A673 (cell line): ENCODE results near the gene SPG11. TPM values are rescaled to one million over a fixed set of nuclear protein-coding genes. Genes with fewer than 3 reads are reported as not detected.

Experiments
- BruUV-seq: library from RNA; stranded (reverse); fragments of 400-500 nt; replicated peaks from 2 replicates; lab custom pipeline; 2021; lab: Mats Ljungman, UMichigan
- CTCF ChIA-PET: fragments of 300-600 bp; sonication (Branson Sonifier 250); formaldehyde crosslinking; loops from one replicate; lab custom pipeline; 2022; ENCODE audit warnings: antibody characterized with exemption; lab: Charles Lee
- POLR2A ChIA-PET: fragments of 300-600 bp; sonication (Branson Sonifier 250); formaldehyde crosslinking; loops from one replicate; lab custom pipeline; 2022; ENCODE audit warnings: antibody characterized with exemption; ENCODE audit not compliant: low non-redundant PET; lab: Charles Lee
- DNase-seq: peaks from one replicate; pipeline ENCODE4 v3.0.0-alpha.2; 2015; ENCODE audit warnings: low spot score
- H3K27ac ChIP-seq: fragments of 200-600 bp; sonication (generic); 2 replicates; pipeline ENCODE4 v1.5.1; 2016; ENCODE audit warnings: mixed run types, low read depth, mild to moderate bottlenecking, mixed read lengths, antibody characterized with exemption, low read length; ENCODE audit not compliant: poor library complexity, severe bottlenecking
- H3K27me3 ChIP-seq: fragments of 200-600 bp; sonication (generic); replicated peaks from 2 replicates; pipeline ENCODE4 v1.6.1; 2017; ENCODE audit warnings: mixed run types, low read depth, mild to moderate bottlenecking, mixed read lengths, antibody characterized with exemption, low read length; ENCODE audit not compliant: insufficient read depth, poor library complexity
- H3K36me3 ChIP-seq: fragments of 200-600 bp; sonication (generic); 2 replicates; pipeline ENCODE4 v1.6.1; 2016; ENCODE audit warnings: mixed run types, mild to moderate bottlenecking, mixed read lengths, antibody characterized with exemption, low read length; ENCODE audit not compliant: insufficient read depth, poor library complexity, severe bottlenecking
- H3K4me1 ChIP-seq: fragments of 200-600 bp; sonication (generic); 2 replicates; pipeline ENCODE4 v1.6.1; 2017; ENCODE audit warnings: mixed run types, mild to moderate bottlenecking, mixed read lengths, antibody characterized with exemption, low read length; ENCODE audit not compliant: insufficient read depth, poor library complexity, severe bottlenecking
- H3K4me3 ChIP-seq: fragments of 200-600 bp; sonication (generic); 2 replicates; pipeline ENCODE4 v1.5.1; 2016; ENCODE audit warnings: low read depth, mixed run types, mild to moderate bottlenecking, mixed read lengths, low read length; ENCODE audit not compliant: poor library complexity, severe bottlenecking
- H3K9me3 ChIP-seq: fragments of 200-600 bp; sonication (generic); 2 replicates; pipeline ENCODE4 v1.6.1; 2016; ENCODE audit warnings: mixed run types, low read depth, mild to moderate bottlenecking, mixed read lengths, antibody characterized with exemption, low read length; ENCODE audit not compliant: poor library complexity, severe bottlenecking
- EZH2 ChIP-seq: fragments of 200-600 bp; sonication (generic); IDR thresholded peaks from 2 replicates; pipeline ENCODE4 v1.6.1; 2017; ENCODE audit warnings: borderline replicate concordance, low read depth, mild to moderate bottlenecking, mixed read lengths, antibody characterized with exemption, low read length; ENCODE audit not compliant: poor library complexity, severe bottlenecking
- intact Hi-C: fragments of 100-400 bp; cut with micrococcal nuclease; formaldehyde crosslinking; loops from one replicate; pipeline ENCODE4 v1.10.0; 2022; ENCODE audit not compliant: unreplicated experiment
- total RNA-seq: library from RNA; stranded (reverse); gene quantifications from 2 replicates; pipeline ENCODE4 v1.2.3, GENCODE V29; 2021
- TF ChIP-seq, protein P1 (sequence below): fragments of 300-800, 200-600 bp; sonication (generic); conservative IDR thresholded peaks from 2 replicates; pipeline ENCODE4 v1.5.1; 2017; ENCODE audit warnings: low read depth, mild to moderate bottlenecking, antibody characterized with exemption, low read length, moderate library complexity, mixed read lengths

Gene SPG11
- total RNA-seq, 1 experiment from 2014 or later: 55.4 TPM

DNA sequence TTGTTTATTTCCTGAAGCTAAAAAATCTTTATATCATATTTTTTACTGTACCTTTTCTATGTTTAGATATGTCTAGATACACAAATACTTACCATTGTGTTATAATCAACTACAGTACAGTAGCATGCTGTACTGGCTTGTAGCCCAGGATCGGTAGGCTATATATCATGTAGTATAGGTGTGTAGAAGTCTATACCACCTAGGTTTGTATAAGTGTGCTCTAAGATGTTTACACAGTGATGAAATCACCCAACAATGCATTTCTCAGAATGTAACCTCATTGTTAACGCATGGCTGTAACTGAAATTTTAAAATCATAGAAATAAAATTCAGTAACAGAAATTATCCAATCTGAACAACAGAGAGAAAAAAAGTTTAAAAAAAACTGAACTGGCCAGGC lies 83.4 kb downstream of the SPG11 start:
- TF ChIP-seq EZH2: no peak
- TF ChIP-seq, protein P1, sequence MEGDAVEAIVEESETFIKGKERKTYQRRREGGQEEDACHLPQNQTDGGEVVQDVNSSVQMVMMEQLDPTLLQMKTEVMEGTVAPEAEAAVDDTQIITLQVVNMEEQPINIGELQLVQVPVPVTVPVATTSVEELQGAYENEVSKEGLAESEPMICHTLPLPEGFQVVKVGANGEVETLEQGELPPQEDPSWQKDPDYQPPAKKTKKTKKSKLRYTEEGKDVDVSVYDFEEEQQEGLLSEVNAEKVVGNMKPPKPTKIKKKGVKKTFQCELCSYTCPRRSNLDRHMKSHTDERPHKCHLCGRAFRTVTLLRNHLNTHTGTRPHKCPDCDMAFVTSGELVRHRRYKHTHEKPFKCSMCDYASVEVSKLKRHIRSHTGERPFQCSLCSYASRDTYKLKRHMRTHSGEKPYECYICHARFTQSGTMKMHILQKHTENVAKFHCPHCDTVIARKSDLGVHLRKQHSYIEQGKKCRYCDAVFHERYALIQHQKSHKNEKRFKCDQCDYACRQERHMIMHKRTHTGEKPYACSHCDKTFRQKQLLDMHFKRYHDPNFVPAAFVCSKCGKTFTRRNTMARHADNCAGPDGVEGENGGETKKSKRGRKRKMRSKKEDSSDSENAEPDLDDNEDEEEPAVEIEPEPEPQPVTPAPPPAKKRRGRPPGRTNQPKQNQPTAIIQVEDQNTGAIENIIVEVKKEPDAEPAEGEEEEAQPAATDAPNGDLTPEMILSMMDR: no peak
- BruUV-seq: no TSS peak
- no peaks in the 10 kb centered on the region for H3K9me3 ChIP-seq
- no peak for DNase-seq
- ChIA-PET CTCF (interaction anchor here (0.7 kb wide), 1 partner anchor 538 kb away, joined by 8 read pairs; no protein-coding TSS in a partner anchor), POLR2A (no interaction called here)
- no peak overlapping the region for H3K4me3 ChIP-seq
- H3K27me3 ChIP-seq: no peaks in the 10 kb centered on the region
- no peak overlapping the region for H3K27ac ChIP-seq
- H3K36me3 ChIP-seq: peaks cover 53% of the 10 kb centered on the region
- intact Hi-C loops: loop anchor here (10.0 kb wide), 1 partner anchor 535 kb away; the partner anchor contains the start of genes DUOX2 and DUOXA2
- no peaks in the 10 kb centered on the region for H3K4me1 ChIP-seq

DNA sequence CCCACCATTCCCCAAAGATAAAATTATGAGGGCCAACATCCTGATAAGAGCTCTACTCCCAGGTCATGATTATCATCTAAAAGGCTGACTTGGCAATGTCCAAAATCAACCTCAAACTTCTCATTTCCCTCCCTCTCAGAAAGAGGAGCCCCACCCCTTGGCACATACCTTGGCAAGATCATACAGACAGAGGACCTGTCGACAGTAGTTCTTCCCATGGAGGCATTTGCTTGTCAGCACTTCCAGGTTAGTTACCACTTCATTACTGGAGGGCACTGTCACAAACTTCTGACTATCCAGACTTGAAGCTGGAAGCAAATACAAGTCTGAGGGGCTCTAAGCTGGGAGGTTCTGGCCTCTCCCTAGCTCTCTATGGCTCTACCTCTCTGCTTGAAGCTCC lies 88.7 kb downstream of the SPG11 start:
- no peak for DNase-seq
- intact Hi-C loops: no loop called here
- Histone ChIP-seq H3K27me3 (no peaks in the 10 kb centered on the region), H3K4me1 (no peaks in the 10 kb centered on the region), H3K4me3 (no peak overlapping the region), H3K36me3 (peaks cover 25% of the 10 kb centered on the region), H3K27ac (no peak overlapping the region), H3K9me3 (no peaks in the 10 kb centered on the region)
- ChIA-PET POLR2A (no interaction called here), CTCF (interaction anchor here (0.5 kb wide), 1 partner anchor 194 kb away, joined by 3 read pairs; no protein-coding TSS in a partner anchor)
- BruUV-seq: no TSS peak
- TF ChIP-seq, protein P1: no peak
- TF ChIP-seq EZH2: no peak

DNA sequence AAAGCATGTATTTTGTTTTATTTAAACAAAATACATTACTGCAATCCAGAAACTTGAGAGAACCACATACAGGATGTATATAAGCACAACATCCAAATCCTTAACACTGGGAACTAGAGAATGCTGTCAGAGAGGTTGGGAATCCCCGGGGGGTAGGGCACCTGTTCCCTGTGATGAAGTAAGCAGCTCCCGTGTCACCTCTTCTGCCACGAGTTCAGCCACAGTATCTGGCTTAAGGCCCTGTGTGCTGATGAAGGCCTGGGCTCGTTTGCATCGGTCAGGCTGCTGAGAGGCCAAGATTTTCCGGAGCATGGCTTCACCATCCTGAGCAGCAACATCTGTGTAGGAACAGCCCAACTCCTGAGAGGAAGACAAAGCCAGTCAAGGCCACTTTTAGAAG lies 90.1 kb downstream of the SPG11 start:
- ChIA-PET CTCF (no interaction called here), POLR2A (interaction anchor here (0.7 kb wide), 1 partner anchor 66 kb away, joined by 4 read pairs; no protein-coding TSS in a partner anchor)
- Histone ChIP-seq H3K27me3 (no peaks in the 10 kb centered on the region), H3K36me3 (peaks cover 26% of the 10 kb centered on the region), H3K4me3 (no peak overlapping the region), H3K27ac (no peak overlapping the region), H3K4me1 (no peaks in the 10 kb centered on the region), H3K9me3 (no peaks in the 10 kb centered on the region)
- intact Hi-C loops: no loop called here
- TF ChIP-seq EZH2: no peak
- TF ChIP-seq, protein P1: no peak
- no peak for DNase-seq
- no TSS peak for BruUV-seq
